Measurements from ENCODE around the gene C19orf81. TPM values are rescaled to one million over a fixed set of nuclear protein-coding genes. Genes with fewer than 3 reads are reported as not detected.

C19orf81 gene
- total RNA-seq, 4 donors from 2014 or later: not detected

- Histone ChIP-seq H3K27me3 (no peaks in the 10 kb centered on the region), H3K9me3 (no peaks in the 10 kb centered on the region), H3K27ac (no peak overlapping the region), H3K4me3 (no peak overlapping the region), H3K4me1 (no peaks in the 10 kb centered on the region), H3K36me3 (no peaks in the 10 kb centered on the region)
- peak in 4 of 6 experiments; percentile 23 to 38 (median 32) for TF ChIP-seq CTCF (IDR thresholded peaks at IDR 0.05)
- TF ChIP-seq POLR2A (IDR thresholded peaks at IDR 0.05): no peak
- DNase-seq: no peak
Observed at GRCh38 chr19:50705422-50706019, 56.3 kb downstream of the C19orf81 start.

- Histone ChIP-seq H3K27ac (no peak overlapping the region), H3K4me3 (no peak overlapping the region), H3K36me3 (no peaks in the 10 kb centered on the region), H3K4me1 (no peaks in the 10 kb centered on the region), H3K27me3 (no peaks in the 10 kb centered on the region), H3K9me3 (no peaks in the 10 kb centered on the region)
- TF ChIP-seq CTCF (IDR thresholded peaks at IDR 0.05): no peak
- TF ChIP-seq POLR2A (IDR thresholded peaks at IDR 0.05): no peak
- DNase-seq: no peak
Observed at GRCh38 chr19:50706387-50706786, 57.1 kb downstream of the C19orf81 start.

- no peak overlapping the region for H3K27ac ChIP-seq
- no peak overlapping the region for H3K4me3 ChIP-seq
- TF ChIP-seq POLR2A (IDR thresholded peaks at IDR 0.05) (no peak), CTCF (IDR thresholded peaks at IDR 0.05) (no peak)
- no peaks in the 10 kb centered on the region for H3K9me3 ChIP-seq
- DNase-seq: no peak
- H3K4me1 ChIP-seq: no peaks in the 10 kb centered on the region
- no peaks in the 10 kb centered on the region for H3K36me3 ChIP-seq
- no peaks in the 10 kb centered on the region for H3K27me3 ChIP-seq
Observed at GRCh38 chr19:50708179-50708879, 59.1 kb downstream of the C19orf81 start.

Other genes starting within 250 kb of the C19orf81 start
- gene SPIB, start 230.5 kb upstream of the C19orf81 start, total RNA-seq: 10 to 100 TPM; 20.3 to 62.7 (median 24.4) TPM
- gene MYBPC2, start 216.6 kb upstream of the C19orf81 start, total RNA-seq: not detected
- gene EMC10, start 172.9 kb upstream of the C19orf81 start, total RNA-seq: 100 to 1,000 TPM in 3 of 4 donors, 10 to 100 TPM in 1; 63.5 to 134 (median 117) TPM
- gene GARIN5A, start 172.6 kb upstream of the C19orf81 start, total RNA-seq: 1 to 10 TPM in 2 of 4 donors, not detected in 2; 2.0 to 2.5 TPM
- 10 to 100 TPM; 10.7 to 41.3 (median 26.6) TPM for gene JOSD2, start 138.3 kb upstream of the C19orf81 start, total RNA-seq
- 10 to 100 TPM in 1 of 4 donors, 1 to 10 TPM in 2, not detected in 1; 1.6 to 31.9 (median 4.5) TPM for gene ASPDH, start 135.5 kb upstream of the C19orf81 start, total RNA-seq
- gene LRRC4B, start 81.0 kb upstream of the C19orf81 start, total RNA-seq: 1 to 10 TPM in 2 of 4 donors, under 1 TPM in 2; 0.35 to 2.0 (median 1.4) TPM
- 1 to 10 TPM in 1 of 4 donors, not detected in 3; 1.2 TPM for gene SYT3, start 9.6 kb upstream of the C19orf81 start, total RNA-seq
- gene SHANK1, start 70.4 kb downstream of the C19orf81 start, total RNA-seq: 1 to 10 TPM in 1 of 4 donors, under 1 TPM in 1, not detected in 2; 0.83 to 1.3 TPM
- gene CLEC11A, start 73.9 kb downstream of the C19orf81 start, total RNA-seq: 1 to 10 TPM in 3 of 4 donors, not detected in 1; 3.3 to 4.6 (median 4.0) TPM
- gene GPR32, start 121.0 kb downstream of the C19orf81 start, total RNA-seq: not detected
- gene ACP4, start 141.0 kb downstream of the C19orf81 start, total RNA-seq: not detected
- 10 to 100 TPM; 24.5 to 60.2 (median 47.3) TPM for gene KLK1, start 174.3 kb downstream of the C19orf81 start, total RNA-seq
- gene KLK15, start 184.1 kb downstream of the C19orf81 start, total RNA-seq: not detected
- 1 to 10 TPM in 3 of 4 donors, not detected in 1; 1.2 to 2.4 (median 1.9) TPM for gene KLK3, start 205.5 kb downstream of the C19orf81 start, total RNA-seq
- gene KLK2, start 224.0 kb downstream of the C19orf81 start, total RNA-seq: not detected

Measured in Peyer's patch (tissue), 4 donors.